Fibroblast of pulmonary artery (primary cell): Measurements from ENCODE around the gene LY9.
"Not testable (repeated sequence)": the region's sequence is repeated elsewhere in the genome, so short reads cannot be mapped to it uniquely, and the experiment has no call there.

Source experiments
- DNase-seq: peaks from one replicate; pipeline ENCODE4 v3.0.0-alpha.2; 2010; ENCODE audit warnings: low read depth
- H3K4me3 ChIP-seq: replicated peaks from 2 replicates; pipeline ENCODE4 v1.5.1; 2011; ENCODE audit warnings: low read depth, mild to moderate bottlenecking, control low read depth, low read length, moderate library complexity
- CTCF ChIP-seq: IDR thresholded peaks from 2 replicates; pipeline ENCODE4 v1.5.1; 2011; ENCODE audit warnings: mild to moderate bottlenecking, control low read depth, low read length, inconsistent platforms; ENCODE audit errors: missing control alignments

The LY9 gene

GRCh38 chr1:160780398-160780755 is 15.6 kb upstream of the LY9 start:
- DNase-seq, result no peak
- no peak overlapping the region for H3K4me3 ChIP-seq
- no peak for TF ChIP-seq CTCF

GRCh38 chr1:160781186-160781766 is 14.7 kb upstream of the LY9 start:
- H3K4me3 ChIP-seq, result no peak overlapping the region
- no peak for DNase-seq
- no peak for TF ChIP-seq CTCF

GRCh38 chr1:160781914-160782689 is 13.9 kb upstream of the LY9 start:
- H3K4me3 ChIP-seq, result no peak overlapping the region
- TF ChIP-seq CTCF, result no peak
- no peak for DNase-seq

- not testable (repeated sequence) for H3K4me3 ChIP-seq, DNase-seq
These were observed 12.8 kb upstream of the LY9 start for GRCh38 chr1:160782988-160783765.

- DNase-seq, result no peak
- TF ChIP-seq CTCF, result no peak
- H3K4me3 ChIP-seq, result no peak overlapping the region
These were observed 6.8 kb upstream of the LY9 start for GRCh38 chr1:160789051-160789701.

- no peak overlapping the region for H3K4me3 ChIP-seq
- no peak for DNase-seq
- no peak for TF ChIP-seq CTCF
These were observed 6.0 kb upstream of the LY9 start for GRCh38 chr1:160789702-160790611.
